Osteoblast (primary cell): Measurements from ENCODE around the gene AATK. TPM values are rescaled to one million over a fixed set of nuclear protein-coding genes. Genes with fewer than 3 reads are reported as not detected.

Source experiments
- DNase-seq: peaks from one replicate; pipeline ENCODE4 v3.0.0; 2011; ENCODE audit warnings: low spot score, mixed read lengths; ENCODE audit not compliant: insufficient read length; ENCODE audit errors: missing footprints
- H2AFZ ChIP-seq: 2 replicates; pipeline ENCODE4 v1.6.0; 2011; ENCODE audit warnings: mild to moderate bottlenecking, low read length
- H3K27ac ChIP-seq: 2 replicates; pipeline ENCODE4 v1.5.1; 2011; ENCODE audit warnings: mild to moderate bottlenecking, low read depth, low read length, moderate library complexity
- H3K27me3 ChIP-seq: 2 replicates; pipeline ENCODE4 v1.6.0; 2012; ENCODE audit warnings: mild to moderate bottlenecking, control low read depth, inconsistent platforms, low read length, moderate library complexity; ENCODE audit not compliant: insufficient read depth
- H3K36me3 ChIP-seq: 2 replicates; pipeline ENCODE4 v1.5.1; 2011; ENCODE audit warnings: mild to moderate bottlenecking, low read length, control low read depth, moderate library complexity; ENCODE audit not compliant: insufficient read depth
- H3K4me1 ChIP-seq: 2 replicates; pipeline ENCODE4 v1.5.1; 2011; ENCODE audit warnings: mild to moderate bottlenecking, low read length, control low read depth, moderate library complexity; ENCODE audit not compliant: insufficient read depth
- H3K4me2 ChIP-seq: 2 replicates; pipeline ENCODE4 v1.6.0; 2011; ENCODE audit warnings: mild to moderate bottlenecking, low read length; ENCODE audit not compliant: insufficient read depth
- H3K4me3 ChIP-seq: fragments of 200-600 bp; sonication (generic); 3 replicates; pipeline ENCODE4 v1.5.1; 2012; ENCODE audit warnings: mild to moderate bottlenecking, low read length, inconsistent platforms; ENCODE audit not compliant: insufficient read depth
- H3K79me2 ChIP-seq: 2 replicates; pipeline ENCODE4 v1.6.0; 2012; ENCODE audit warnings: mild to moderate bottlenecking, low read length, control low read depth, inconsistent platforms; ENCODE audit not compliant: insufficient read depth
- H3K9me3 ChIP-seq: 2 replicates; pipeline ENCODE4 v1.5.1; 2011; ENCODE audit warnings: low read depth, low read length, control low read depth
- H4K20me1 ChIP-seq: 2 replicates; pipeline ENCODE4 v1.6.0; 2012; ENCODE audit warnings: mild to moderate bottlenecking, low read length, control low read depth; ENCODE audit not compliant: insufficient read depth
- CTCF ChIP-seq: IDR thresholded peaks from 2 replicates; pipeline ENCODE4 v1.5.1; 2011; ENCODE audit warnings: mild to moderate bottlenecking, low read depth, low read length, moderate library complexity; ENCODE audit errors: extremely low read depth
- total RNA-seq: library from RNA; depleted of rRNA; stranded (reverse); fragments of >200 nt; gene quantifications from 2 replicates; pipeline ENCODE4 v1.2.3, GENCODE V29; 2012

Gene AATK
- total RNA-seq, 1 donor, result under 0.01 TPM

GRCh38 chr17:81083125-81083765 lies 82.8 kb downstream of the AATK start:
- H3K27ac ChIP-seq, result no peak overlapping the region
- H3K36me3 ChIP-seq, result peaks cover 2% of the 10 kb centered on the region
- H3K27me3 ChIP-seq, result no peaks in the 10 kb centered on the region
- no peak overlapping the region for H2AFZ ChIP-seq
- H4K20me1 ChIP-seq, result peaks cover 12% of the 10 kb centered on the region
- DNase-seq, result no peak
- no peak for TF ChIP-seq CTCF
- H3K9me3 ChIP-seq, result no peaks in the 10 kb centered on the region
- no peak overlapping the region for H3K4me2 ChIP-seq
- H3K4me3 ChIP-seq, result no peak overlapping the region
- no peaks in the 10 kb centered on the region for H3K79me2 ChIP-seq
- no peaks in the 10 kb centered on the region for H3K4me1 ChIP-seq

GRCh38 chr17:81082177-81083073 lies 83.6 kb downstream of the AATK start:
- no peak for DNase-seq
- no peak overlapping the region for H2AFZ ChIP-seq
- TF ChIP-seq CTCF, result no peak

GRCh38 chr17:81081222-81082176 lies 84.5 kb downstream of the AATK start:
- Histone ChIP-seq H2AFZ (no peak overlapping the region), H3K4me3 (no peak overlapping the region), H3K27me3 (no peaks in the 10 kb centered on the region), H3K36me3 (peaks cover 2% of the 10 kb centered on the region), H3K79me2 (no peaks in the 10 kb centered on the region), H3K4me2 (no peak overlapping the region), H3K9me3 (no peaks in the 10 kb centered on the region), H3K4me1 (no peaks in the 10 kb centered on the region), H3K27ac (no peak overlapping the region), H4K20me1 (peaks cover 12% of the 10 kb centered on the region)
- no peak for TF ChIP-seq CTCF
- DNase-seq, result no peak

More at GRCh38 chr17:81082177-81083073, 83.6 kb downstream of the AATK start:
- H3K27ac ChIP-seq, result no peak overlapping the region
- H3K79me2 ChIP-seq, result no peaks in the 10 kb centered on the region
- H3K4me3 ChIP-seq, result no peak overlapping the region
- peaks cover 12% of the 10 kb centered on the region for H4K20me1 ChIP-seq
- H3K27me3 ChIP-seq, result no peaks in the 10 kb centered on the region
- no peak overlapping the region for H3K4me2 ChIP-seq
- no peaks in the 10 kb centered on the region for H3K9me3 ChIP-seq
- no peaks in the 10 kb centered on the region for H3K4me1 ChIP-seq
- H3K36me3 ChIP-seq, result peaks cover 2% of the 10 kb centered on the region
